Cardiac septum (tissue), 1 donor: Measurements from ENCODE around the gene GAS6. TPM values are rescaled to one million over a fixed set of nuclear protein-coding genes. Genes with fewer than 3 reads are reported as not detected.
A peak's percentile ranks its signal among the peaks of the same experiment; 100 is the strongest.
"Not testable (repeated sequence)": the region's sequence is repeated elsewhere in the genome, so short reads cannot be mapped to it uniquely, and the experiment has no call there.

Experiments
- DNase-seq: peaks from one replicate; pipeline ENCODE4 v3.0.0-alpha.2; 2020; ENCODE audit warnings: low spot score
- intact Hi-C: fragments of 100-400 bp; cut with DNase I; formaldehyde crosslinking; loops from one replicate; pipeline ENCODE4 v1.14.0; 2022
- long read RNA-seq: library from polyadenylated mRNA; unstranded; transcript quantifications from one replicate; pipeline ENCODE4 v2.0.0, GENCODE V29; 2021
- total RNA-seq: library from RNA; stranded (reverse); fragmentation: NEBNext Ultra II Directional; extraction: Animal tissue kit (Norgen Biotek cat#: 25700); gene quantifications from one replicate; pipeline ENCODE4 v1.2.1, GENCODE V29; 2021
- donor health status: DM: no; HTN: no; CAD: no.

The GAS6 gene
- total RNA-seq = 201 TPM
- long read RNA-seq, transcript GAS6-201 (15 exons, 2,490 nt) = major isoform, 577 of 988 reads
- long read RNA-seq, transcript GAS6-205 (9 exons, 2,169 nt) = minor isoform, 15 of 988 reads
- long read RNA-seq, transcript GAS6-204 (1 exons, 2,646 nt) = minor isoform, 10 of 988 reads
- long read RNA-seq, transcript GAS6-203 (7 exons, 2,507 nt) = minor isoform, 9 of 988 reads
- long read RNA-seq, partial matches to known transcripts = 312 of 988 reads
- long read RNA-seq, other reads (novel, unspliced or antisense) = 65 of 988 reads

DNA sequence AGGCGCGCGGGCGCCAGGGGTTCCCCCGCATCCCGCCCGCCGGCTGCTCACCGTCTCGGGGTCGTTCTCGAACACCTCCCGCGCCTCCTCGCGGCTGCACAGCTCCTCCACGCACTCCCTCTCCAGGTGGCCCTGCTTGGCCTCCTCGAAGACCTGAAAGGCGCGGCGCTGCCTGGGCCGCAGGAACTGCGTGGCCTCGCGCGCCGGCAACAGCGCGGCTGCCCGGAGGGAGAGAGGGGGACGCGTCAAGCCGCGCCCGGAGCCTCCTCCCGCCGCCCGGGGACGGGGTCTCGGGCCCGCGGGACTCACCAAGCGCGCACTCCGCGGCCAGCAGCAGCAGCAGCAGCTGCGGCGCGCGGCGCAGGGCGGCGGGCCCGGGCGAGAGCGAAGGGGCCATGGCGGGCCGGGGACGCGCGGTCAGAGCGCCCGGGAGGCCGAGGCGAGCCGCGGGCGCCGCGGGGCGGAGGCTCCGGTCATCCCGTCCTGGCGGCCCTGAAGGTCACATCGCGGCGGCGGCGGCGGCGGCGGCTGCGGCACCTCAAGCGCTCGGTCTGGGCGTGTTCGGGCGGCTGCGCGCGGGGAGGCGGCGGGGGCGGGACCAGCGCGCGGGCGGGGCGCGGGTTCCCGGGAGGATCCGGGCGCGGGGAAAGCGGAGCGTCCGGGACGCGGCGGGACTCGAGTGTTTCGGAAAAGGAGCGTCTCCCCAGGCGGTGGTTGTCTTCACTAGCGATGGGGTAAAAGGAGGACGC lies at the start of gene GAS6:
Gene GAS6 (minus strand): TSS at position 553 of the 749 bp plus-strand sequence. CDS start 156 bp downstream, at position 397.
- peak; percentile 78 for DNase-seq
- intact Hi-C loops = loop anchor here (2.0 kb wide), 2 partner anchors 19 to 23 kb away; no protein-coding TSS in a partner anchor

DNA sequence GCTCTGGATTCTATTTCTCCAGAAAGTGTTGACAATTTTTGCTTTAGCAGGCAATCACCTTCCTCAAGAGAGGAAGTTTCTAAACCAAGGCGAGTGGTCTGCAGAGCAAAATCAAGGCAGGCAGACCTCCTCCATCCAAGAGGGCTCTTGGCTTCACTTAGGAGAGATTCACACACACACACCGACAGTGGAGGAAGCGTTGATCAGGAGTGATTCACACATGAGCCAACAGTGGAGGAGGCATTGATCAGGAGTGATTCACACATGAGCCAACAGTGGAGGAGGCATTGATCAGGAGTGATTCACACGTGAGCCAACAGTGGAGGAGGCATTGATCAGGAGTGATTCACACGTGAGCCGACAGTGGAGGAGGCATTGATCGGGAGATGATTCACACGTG lies 49.5 kb upstream of the GAS6 start:
- intact Hi-C loops, DNase-seq: not testable (repeated sequence)

DNA sequence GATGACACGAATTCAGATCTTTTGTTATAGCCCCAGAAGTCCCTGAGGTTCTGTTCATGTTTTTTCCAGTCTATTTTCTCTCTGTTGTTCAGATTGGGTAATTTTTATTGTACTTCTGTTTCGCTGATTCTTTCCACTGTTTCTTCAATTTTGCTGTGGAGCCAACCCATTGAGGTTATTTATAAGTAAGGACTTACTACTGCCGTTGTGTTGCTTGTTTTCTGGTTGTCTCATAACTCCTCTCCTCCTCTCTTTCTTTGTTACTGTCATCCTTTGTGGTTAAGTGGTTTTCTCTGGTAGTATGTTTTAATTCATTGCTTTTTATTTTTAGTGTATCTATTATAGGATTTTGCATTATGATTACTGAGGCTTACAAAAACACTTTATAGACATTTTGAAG lies 48.7 kb upstream of the GAS6 start:
- intact Hi-C loops = no loop called here

DNA sequence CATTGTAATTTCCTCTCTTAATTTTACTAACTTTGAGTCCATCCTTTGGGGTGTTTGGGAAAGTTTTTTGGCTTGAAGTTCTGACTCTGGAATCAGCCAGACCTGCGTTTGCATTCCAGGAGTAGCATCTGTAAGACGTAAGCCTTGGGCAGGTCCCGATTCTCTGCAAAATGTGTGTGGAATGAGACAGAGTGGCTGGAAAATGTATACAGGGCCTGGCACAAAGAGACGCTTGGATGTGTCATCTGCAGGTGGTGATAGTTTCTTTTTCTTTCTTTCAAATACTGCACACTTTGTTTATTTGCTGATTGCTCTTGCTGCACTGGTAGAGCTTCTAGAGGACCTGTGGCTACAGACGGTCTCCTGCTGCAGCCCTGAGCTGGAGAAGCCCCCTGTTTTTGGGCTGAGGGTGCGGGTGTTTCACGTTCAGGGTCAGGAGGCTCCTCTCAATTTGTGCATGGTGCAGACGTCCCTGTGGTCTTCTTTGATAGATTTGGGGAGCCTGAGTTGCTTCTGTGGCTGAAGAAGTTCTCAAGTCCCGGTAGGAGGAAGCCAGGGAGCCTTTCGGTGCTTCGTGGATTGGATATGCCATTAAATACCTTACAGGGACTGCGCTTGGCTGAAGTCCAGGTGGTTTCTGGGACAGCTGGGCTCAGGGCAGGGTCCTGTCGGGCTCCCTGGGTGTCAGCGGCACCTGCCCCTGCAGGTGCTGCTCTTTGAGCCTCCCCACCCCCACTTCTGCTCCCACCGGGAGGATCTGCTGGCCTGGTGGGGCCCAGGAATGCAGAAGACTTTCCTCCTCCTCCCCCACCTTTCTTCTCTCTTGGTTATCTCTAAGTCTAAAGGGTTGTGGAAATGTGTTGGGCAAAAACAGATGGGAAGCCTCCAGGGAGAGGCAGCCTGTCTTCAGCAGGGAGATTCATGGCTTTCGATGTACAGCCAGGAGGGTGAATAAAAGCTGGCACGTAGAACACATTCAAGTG lies 44.0 kb upstream of the GAS6 start:
- intact Hi-C loops = no loop called here
- peak; percentile 69 for DNase-seq

More for the DNA sequence above, 48.7 kb upstream of the GAS6 start:
- DNase-seq = no peak

DNA sequence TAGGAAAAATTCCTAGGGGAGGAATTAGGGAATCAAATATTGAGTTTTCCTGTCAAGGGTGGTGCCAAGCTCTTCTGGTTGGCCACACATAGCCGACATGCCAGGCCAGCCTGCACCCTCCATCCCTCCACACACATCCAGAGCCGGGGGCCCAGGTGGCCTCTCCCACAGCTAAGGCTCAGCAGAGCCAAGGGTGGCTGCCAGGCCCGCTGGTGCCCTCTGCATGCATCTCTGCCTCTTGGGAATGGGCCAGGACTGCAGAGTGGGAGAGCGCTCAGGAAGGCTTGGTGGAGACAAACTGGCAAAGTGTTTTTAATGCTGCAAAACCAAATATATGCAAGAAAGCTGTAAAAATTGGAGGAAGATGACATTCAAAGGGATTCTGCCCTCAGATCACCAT lies 42.7 kb upstream of the GAS6 start:
- intact Hi-C loops = no loop called here
- peak; percentile 77 for DNase-seq

DNA sequence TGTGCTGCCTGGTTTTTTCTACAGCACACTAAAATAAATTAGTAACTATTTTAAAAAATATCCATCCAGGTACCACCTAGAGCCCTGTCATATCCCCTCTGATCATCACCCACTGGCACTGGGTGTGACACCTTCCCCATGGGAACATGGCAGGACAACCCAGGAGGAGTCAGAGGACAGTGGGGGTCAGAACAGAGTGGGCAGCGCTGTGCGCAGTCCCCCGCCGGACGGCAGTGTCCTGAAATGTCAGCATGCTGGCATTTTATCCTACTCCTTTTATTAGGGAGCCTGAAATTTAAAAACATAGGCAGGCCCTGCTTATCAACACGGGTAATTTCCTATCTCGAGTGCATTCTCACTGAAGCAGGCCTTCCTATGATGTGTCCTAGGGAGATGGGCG lies 42.1 kb upstream of the GAS6 start:
- no peak for DNase-seq
- intact Hi-C loops = loop anchor here (2.0 kb wide), 1 partner anchor 89 kb away; no protein-coding TSS in a partner anchor

DNA sequence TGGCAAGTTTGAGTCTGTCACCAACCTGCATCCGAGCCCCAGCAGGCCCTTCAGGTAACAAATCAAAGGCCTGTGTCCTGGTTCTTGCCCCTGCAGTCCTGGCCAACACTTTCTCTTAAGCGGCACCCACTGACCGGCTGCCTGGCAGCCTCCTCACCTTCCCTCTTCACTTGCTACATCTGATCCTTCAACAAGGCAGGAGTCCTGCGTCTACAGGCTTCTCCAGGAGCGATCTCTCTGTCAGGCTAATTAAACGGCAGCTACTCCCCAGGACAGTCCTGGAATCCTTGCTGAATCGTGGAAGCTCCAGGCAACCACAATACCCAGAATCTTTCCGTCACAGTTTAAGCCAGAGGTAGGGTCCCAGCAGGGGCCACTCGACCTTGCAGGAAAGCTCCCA lies 41.1 kb upstream of the GAS6 start:
- DNase-seq = peak; percentile 59
- intact Hi-C loops = loop anchor here (2.0 kb wide), 1 partner anchor 88 kb away; no protein-coding TSS in a partner anchor

DNA sequence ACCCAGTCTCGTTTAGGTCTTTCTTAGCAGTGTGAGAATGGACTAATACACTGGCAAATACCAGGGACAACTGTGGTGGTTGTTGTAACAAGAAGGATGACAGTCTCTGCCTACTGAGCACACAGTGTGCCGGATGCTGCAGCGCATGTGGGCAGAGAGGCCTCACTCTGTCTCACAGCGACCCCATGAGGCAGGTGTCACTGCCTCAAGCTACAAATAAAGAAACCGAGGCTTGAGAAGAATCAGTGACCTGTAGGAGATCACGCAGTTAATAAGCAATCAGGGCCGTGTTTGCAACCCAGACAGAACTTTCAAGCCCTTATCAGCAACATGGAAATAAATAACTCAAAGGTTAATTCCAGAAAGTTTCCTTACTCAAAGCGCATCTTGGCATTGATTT lies 40.5 kb upstream of the GAS6 start:
- DNase-seq = peak; percentile 77
- intact Hi-C loops = loop anchor here (2.0 kb wide), 1 partner anchor 88 kb away; no protein-coding TSS in a partner anchor

DNA sequence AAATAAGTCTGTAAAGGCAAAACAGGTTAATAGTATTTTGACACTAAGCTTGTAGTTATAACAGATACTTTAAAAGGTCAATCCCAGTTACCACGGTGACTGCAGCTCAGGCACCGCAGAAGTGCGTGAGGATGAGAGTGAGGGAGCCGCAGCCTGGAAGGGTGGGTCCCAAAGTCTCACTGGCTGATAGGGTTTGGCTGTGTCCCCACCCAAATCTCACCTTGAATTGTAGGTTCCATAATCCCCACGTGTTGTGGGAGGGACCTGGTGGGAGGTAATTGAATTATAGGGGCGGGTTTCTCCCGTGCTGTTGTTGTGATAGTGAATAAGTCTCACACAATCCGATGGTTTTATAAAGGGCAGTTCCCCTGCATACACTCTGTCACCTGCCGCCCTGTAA lies 40.0 kb upstream of the GAS6 start:
- peak; percentile 58 for DNase-seq
- intact Hi-C loops = loop anchor here (2.0 kb wide), 1 partner anchor 87 kb away; no protein-coding TSS in a partner anchor

DNA sequence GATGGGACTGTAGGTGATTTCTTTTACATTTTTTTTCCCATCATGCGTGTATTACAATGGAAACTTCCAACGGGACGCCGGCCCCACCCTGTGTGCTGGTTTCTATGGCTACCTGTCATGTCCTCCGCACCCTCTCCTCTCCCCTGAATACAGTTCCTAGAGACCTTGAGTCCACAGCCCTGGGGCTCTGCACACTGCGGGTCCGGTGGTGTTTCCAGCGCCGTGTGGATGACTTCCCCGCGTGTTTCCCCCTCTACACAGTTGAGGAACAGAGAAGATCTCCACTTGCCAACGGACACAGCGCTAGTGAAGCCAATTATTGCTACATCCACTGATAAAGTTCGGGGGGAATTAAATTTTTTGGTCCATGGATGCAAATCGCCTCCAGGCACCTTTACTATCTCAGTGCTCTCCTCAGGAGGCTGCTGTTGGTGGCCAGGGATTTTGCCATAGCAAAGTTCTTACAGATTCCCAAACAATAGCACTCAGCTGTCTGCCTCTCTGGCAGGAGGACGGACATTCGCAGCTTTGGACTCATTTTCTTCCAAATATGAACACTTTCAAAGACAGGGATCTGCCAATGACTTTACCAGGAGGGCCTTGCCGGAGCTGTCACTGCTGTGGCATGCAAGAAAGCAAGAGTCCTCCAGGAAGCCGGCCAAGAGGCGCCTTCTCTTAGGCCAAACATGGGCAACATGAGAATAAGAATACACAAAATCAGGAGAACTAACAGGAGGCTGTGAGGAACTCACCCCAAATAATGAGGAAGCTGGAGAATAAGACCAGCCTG lies 39.3 kb upstream of the GAS6 start:
- DNase-seq = peak; percentile 65
- intact Hi-C loops = no loop called here

DNA sequence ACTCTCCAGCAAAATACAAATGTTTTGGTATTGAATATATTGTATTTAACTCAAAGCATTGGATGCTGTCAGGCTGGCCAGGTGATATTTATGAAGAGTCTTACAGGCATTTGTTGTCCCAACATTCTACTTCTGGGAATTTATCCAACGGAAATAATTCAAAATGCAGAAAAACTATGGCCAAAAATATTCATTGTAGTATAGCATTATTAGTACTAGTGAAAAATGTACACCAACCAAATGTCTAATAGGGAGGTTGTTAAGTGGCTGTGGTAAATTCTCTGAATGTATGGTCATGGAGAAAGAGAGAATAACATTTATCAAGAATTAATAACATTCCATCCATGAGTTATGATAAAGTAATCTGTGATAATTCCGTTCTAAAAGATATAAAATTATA lies 38.6 kb upstream of the GAS6 start:
- DNase-seq = no peak
- intact Hi-C loops = no loop called here

DNA sequence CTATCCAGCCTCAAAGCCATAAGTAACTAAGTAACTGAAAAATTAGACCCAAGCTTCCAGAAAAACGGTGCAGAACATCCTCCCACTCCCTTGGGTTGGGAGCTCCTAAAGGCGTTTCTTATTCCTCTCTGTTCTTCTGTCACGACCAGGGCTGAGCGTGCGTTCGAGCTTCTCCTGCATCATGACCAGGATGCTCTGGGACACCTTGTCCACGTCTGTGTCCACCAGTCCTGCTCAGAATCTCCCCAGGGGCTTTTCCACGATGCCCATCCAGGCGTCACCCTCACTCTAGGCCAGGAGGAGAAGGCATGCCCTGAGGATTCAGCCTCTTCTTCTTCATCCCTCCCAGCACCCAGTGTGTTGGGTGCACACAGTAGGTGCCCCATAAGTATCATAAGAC lies 37.8 kb upstream of the GAS6 start:
- intact Hi-C loops = no loop called here

DNA sequence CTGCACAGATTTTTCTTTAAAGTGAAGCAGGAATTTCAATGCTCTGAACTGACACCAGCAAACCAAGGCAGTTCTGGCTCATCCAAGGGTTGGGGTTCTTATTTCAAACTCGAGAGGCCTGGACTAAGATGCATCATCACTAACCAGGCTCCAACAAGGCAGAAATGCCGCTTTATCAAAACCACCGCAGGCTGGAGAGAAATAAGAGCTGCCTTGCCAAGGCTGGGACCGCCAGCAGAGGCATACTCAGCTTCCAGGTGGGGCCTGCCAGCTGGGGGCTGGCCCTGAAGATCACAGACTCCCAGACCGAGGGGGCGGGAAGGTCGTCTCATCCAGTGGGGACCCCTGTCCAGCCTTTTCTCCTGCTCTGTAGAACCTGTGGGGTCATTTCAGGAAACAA lies 37.4 kb upstream of the GAS6 start:
- DNase-seq = no peak
- intact Hi-C loops = no loop called here

More for the DNA sequence above, 37.8 kb upstream of the GAS6 start:
- peak; percentile 38 for DNase-seq

DNA sequence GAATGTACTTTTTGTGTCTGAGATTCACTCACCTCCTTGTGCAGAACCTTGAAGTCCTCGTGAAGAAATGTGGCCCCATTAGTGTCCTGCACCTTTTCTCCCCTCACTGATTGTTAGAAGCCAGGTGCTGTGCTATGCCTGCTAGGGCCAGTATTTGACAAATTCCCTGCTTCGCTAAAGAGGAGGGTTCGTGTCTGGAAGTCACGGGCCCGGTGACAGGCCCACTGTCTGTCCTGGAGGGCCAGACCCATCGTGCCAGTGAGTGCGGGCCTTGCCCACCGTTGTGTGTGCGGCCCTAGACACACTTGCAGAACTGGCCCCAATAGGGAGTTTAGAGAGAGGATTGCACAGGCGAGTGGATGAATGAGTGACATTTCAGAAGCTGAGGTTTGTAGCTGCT lies 36.8 kb upstream of the GAS6 start:
- intact Hi-C loops = no loop called here
- DNase-seq = no peak

DNA sequence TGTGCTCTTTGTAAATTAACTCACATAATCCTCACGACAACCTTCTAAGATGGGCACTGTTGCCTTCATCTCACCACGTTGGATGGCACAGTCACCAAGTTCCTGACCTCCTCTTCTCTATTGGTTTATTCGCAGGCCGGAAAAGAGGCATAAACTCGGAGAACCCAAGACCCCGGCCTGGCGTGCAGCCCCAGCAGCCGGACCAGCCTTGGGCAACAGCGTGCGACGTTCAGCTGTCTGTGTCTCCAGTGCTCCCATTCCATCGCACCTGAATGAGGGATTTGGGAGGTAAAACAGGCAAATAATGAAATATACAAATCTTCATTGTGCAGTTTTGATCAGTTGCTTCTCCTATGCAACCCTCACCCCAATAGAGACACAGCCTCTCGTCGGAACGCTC lies 34.5 kb upstream of the GAS6 start:
- intact Hi-C loops = no loop called here
- no peak for DNase-seq

DNA sequence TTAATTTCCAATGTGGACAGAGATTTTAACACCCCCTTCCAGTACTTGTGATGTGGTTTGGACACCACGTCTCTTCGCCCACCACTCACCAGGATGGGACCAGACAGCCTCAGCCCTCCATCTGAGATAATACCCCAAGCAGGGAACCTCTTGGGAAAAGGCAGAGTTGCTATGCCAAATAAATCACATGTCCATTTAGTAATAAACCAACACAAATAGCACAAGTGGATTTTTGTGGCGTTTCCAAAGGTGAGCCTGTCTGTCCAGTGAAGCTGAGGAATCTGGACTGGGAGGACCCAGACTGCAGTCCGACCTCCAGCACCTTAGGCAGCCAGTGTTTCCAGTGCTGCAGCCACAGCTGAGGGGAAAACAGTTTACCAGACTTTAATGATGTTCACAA lies 34.1 kb upstream of the GAS6 start:
- DNase-seq = no peak
- intact Hi-C loops = no loop called here

DNA sequence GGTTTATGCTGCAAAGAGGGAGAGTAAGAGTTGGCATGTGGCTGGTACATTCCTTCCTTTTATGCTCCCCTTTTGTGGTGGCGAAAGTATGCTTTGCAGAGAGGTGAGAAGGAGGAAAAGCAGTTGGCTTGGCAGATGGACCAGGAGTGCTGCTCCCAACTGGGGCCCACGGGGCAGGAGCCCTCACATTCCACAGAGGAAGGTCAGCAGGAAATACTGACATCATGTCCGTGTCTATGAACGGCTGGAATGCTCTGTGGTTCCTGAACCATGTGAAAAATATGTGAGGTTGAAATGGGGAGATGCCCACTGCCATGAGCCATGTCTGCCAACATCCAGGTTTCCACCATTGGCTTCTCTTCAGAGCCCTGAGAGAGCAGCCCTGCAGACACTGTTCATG lies 33.3 kb upstream of the GAS6 start:
- DNase-seq = no peak
- intact Hi-C loops = no loop called here

DNA sequence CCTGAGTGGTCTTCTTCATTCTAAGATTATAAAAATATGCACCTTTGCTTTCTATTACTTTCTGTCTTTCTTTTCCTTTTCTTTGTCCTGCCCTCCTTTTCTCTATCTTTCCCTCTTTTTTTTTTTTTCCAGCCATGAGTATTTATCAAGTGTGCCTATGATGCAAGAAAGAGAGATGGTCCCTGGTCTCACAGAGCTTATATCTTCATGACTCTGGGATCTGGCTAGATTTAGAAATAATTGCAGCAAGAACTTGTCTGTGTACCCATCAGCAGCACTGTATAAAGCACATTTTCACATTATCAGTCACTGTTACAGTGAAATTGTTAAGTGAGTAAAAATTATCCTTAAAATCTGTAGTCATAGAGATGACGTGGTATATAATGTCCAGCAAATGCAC lies 31.6 kb upstream of the GAS6 start:
- intact Hi-C loops = no loop called here
- no peak for DNase-seq
